BJ (cell line): Measurements from ENCODE around the gene CACNA1G. TPM values are rescaled to one million over a fixed set of nuclear protein-coding genes. Genes with fewer than 3 reads are reported as not detected.

Source experiments
- CTCF ChIA-PET: fragments of 350-600 bp; formaldehyde crosslinking; extraction: SDS; loops from one replicate; lab custom pipeline; 2021; ENCODE audit warnings: antibody characterized with exemption, inconsistent platforms; lab: Yijun Ruan, JAX
- POLR2A ChIA-PET: fragments of 300-600 bp; sonication (Branson Sonifier 250); formaldehyde crosslinking; extraction: SDS; loops from one replicate; lab custom pipeline; 2021; ENCODE audit warnings: antibody characterized with exemption; lab: Charles Lee
- DNase-seq: peaks from one replicate; pipeline ENCODE4 v3.0.0-alpha.2; 2011; ENCODE audit warnings: low read depth
- H3K27me3 ChIP-seq: 2 replicates; pipeline ENCODE4 v1.6.0; 2011; ENCODE audit warnings: low read length; ENCODE audit not compliant: control insufficient read depth, insufficient read depth
- H3K36me3 ChIP-seq: 2 replicates; pipeline ENCODE4 v1.5.1; 2011; ENCODE audit warnings: low read length; ENCODE audit not compliant: control insufficient read depth, insufficient read depth
- H3K4me3 ChIP-seq: 2 replicates; pipeline ENCODE4 v1.5.1; 2011; ENCODE audit warnings: low read depth, mild to moderate bottlenecking, control low read depth, low read length
- polyA plus RNA-seq: library from polyadenylated mRNA; depleted of rRNA; stranded (reverse); fragments of >200 nt; gene quantifications from 2 replicates; pipeline ENCODE4 v1.2.3, GENCODE V29; 2011
- TF ChIP-seq, protein P1 (sequence below): IDR thresholded peaks from 2 replicates; pipeline ENCODE4 v1.5.1; 2011; ENCODE audit warnings: low read depth, mild to moderate bottlenecking, control low read depth, inconsistent platforms, low read length, moderate library complexity; ENCODE audit not compliant: insufficient read depth

Gene CACNA1G
- polyA plus RNA-seq, 1 experiment: 0.02 TPM

DNA sequence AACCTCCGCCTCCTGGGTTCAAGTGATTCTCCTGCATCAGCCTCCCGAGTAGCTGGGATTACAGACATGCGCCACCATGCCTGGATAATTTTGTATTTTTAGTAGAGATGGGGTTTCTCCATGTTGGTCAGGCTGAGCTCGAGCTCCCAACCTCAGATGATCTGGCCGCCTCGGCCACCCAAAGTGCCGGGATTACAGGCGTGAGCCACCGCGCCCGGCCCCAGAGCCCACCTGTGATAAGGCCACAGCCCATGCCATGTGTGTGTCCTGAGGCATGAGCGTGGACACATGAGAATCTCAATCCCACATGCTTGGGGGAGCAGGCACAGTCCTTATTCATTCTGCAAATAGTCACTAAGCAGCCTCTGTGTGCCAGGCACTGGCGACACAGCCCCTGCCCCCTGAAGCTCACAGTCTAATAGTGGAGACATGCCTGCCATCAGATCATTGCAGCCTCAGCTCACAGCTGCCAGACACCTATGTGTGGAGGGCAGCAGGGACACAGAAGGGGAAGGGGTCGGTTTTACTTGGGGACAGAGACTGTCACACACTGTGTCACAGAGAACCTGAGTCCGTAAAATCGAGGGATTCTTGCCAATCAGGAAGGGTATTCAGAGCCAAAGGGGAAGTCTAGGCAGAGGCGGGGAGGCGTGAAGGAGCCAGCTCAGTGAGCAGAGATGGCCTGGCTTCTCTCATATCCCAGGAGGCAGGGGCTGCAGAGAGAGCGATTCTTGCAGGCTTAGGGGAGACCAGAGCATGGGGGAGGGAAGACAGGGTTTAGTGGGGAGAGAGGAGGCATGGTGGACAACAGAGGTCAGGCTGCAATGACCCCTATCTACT is 64.7 kb downstream of the CACNA1G start:
- Histone ChIP-seq H3K4me3 (no peak overlapping the region), H3K36me3 (no peaks in the 10 kb centered on the region), H3K27me3 (no peaks in the 10 kb centered on the region)
- ChIA-PET POLR2A (no interaction called here), CTCF (interaction anchor here (0.6 to 9.8 kb wide), 28 partner anchors 9 to 210 kb away, joined by 3 to 186 read pairs (median 5); partner anchors contain the start of genes ABCC3, CACNA1G, SPATA20 and WFIKKN2)
- TF ChIP-seq, protein P1, sequence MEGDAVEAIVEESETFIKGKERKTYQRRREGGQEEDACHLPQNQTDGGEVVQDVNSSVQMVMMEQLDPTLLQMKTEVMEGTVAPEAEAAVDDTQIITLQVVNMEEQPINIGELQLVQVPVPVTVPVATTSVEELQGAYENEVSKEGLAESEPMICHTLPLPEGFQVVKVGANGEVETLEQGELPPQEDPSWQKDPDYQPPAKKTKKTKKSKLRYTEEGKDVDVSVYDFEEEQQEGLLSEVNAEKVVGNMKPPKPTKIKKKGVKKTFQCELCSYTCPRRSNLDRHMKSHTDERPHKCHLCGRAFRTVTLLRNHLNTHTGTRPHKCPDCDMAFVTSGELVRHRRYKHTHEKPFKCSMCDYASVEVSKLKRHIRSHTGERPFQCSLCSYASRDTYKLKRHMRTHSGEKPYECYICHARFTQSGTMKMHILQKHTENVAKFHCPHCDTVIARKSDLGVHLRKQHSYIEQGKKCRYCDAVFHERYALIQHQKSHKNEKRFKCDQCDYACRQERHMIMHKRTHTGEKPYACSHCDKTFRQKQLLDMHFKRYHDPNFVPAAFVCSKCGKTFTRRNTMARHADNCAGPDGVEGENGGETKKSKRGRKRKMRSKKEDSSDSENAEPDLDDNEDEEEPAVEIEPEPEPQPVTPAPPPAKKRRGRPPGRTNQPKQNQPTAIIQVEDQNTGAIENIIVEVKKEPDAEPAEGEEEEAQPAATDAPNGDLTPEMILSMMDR: no peak
- DNase-seq: no peak

- POLR2A ChIA-PET: interaction anchor here (0.6 kb wide), 1 partner anchor 46 kb away, joined by 3 read pairs; no protein-coding TSS in a partner anchor
- CTCF ChIA-PET: interaction anchor here (0.6 to 9.8 kb wide), 31 partner anchors 8 to 216 kb away, joined by 3 to 186 read pairs (median 5); partner anchors contain the start of genes ABCC3, CACNA1G, SPATA20 and WFIKKN2
- H3K36me3 ChIP-seq: no peaks in the 10 kb centered on the region
- H3K27me3 ChIP-seq: no peaks in the 10 kb centered on the region
- no peak for DNase-seq
- TF ChIP-seq, protein P1: peak; percentile 82
- H3K4me3 ChIP-seq: no peak overlapping the region
Observed at GRCh38 chr17:50626037-50626574, 65.6 kb downstream of the CACNA1G start.

GRCh38 chr17:50627036-50627781 is 66.7 kb downstream of the CACNA1G start:
- CTCF ChIA-PET: interaction anchor here (0.9 to 9.8 kb wide), 16 partner anchors 10 to 215 kb away, joined by 3 to 186 read pairs (median 9); partner anchors contain the start of genes CACNA1G, SPATA20 and WFIKKN2
- no peak overlapping the region for H3K4me3 ChIP-seq
- POLR2A ChIA-PET: interaction anchor here (0.6 kb wide), 1 partner anchor 11 kb away, joined by 4 read pairs; no protein-coding TSS in a partner anchor
- no peak for DNase-seq
- TF ChIP-seq, protein P1: no peak
- no peaks in the 10 kb centered on the region for H3K27me3 ChIP-seq
- no peaks in the 10 kb centered on the region for H3K36me3 ChIP-seq

DNA sequence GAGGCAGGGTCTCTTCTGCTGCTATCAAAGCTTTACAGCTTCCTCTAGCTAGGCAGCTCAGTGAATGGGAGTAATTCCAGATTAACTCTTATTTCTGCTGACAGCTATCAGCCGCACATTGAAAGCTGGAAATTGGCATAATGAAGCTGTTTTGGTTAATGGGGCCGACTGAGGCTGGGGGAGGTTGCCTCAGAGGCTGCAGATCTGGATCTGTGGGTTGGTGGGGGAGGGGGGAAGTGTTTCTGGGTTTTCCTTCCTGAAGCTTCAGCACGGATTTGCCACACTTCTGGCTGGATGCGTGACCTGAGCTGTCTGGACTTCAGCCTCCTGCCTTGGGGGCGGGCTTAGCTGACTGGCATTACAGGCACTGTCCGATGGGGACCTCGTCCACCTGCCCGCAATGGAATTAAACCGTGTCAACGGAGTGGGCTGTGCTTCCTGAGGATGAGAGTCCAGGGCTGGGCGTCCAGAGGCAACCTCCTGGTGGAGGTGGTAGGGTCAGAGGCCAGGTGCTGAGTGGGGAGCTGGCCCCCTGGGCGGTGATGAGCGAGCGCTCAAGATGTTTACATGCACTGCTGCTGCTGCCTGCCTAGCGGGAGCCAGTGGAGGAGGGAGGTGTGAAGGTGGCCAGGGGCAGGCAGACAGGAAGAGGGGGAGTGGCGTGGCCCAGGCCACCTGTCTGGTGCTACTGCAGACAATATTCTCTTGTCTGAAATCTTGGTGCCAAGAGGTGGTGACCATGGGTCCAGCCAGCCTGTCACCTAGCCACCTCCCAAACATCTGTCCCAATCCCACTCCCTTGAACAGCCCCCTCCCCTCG is 67.5 kb downstream of the CACNA1G start:
- CTCF ChIA-PET: interaction anchor here (0.6 to 9.8 kb wide), 15 partner anchors 10 to 146 kb away, joined by 3 to 186 read pairs (median 8); partner anchors contain the start of genes CACNA1G and SPATA20
- no peak for DNase-seq
- POLR2A ChIA-PET: interaction anchor here (0.6 to 0.8 kb wide), 3 partner anchors 9 to 20 kb away, joined by 3 to 4 read pairs (median 4); no protein-coding TSS in a partner anchor

More for the DNA sequence above, 67.5 kb downstream of the CACNA1G start:
- no peaks in the 10 kb centered on the region for H3K36me3 ChIP-seq
- TF ChIP-seq, protein P1: no peak
- no peaks in the 10 kb centered on the region for H3K27me3 ChIP-seq
- no peak overlapping the region for H3K4me3 ChIP-seq
